HepG2 (cell line): Measurements from ENCODE around the gene DPEP1. TPM values are rescaled to one million over a fixed set of nuclear protein-coding genes. Genes with fewer than 3 reads are reported as not detected.

ENCODE experiments used
- AGO2 ChIP-seq: fragments of 200-400 bp; formaldehyde crosslinking; optimal IDR thresholded peaks from 2 replicates; pipeline ENCODE3; 2017; ENCODE audit warnings: mild to moderate bottlenecking, low read depth, low read length, moderate library complexity
- AKNA ChIP-seq: sonication (generic); formaldehyde crosslinking; IDR thresholded peaks from 2 replicates; pipeline ENCODE4 v1.4.0; 2020; ENCODE audit warnings: missing genetic modification reagents, borderline replicate concordance
- JDP2 ChIP-seq: sonication (generic); formaldehyde crosslinking; IDR thresholded peaks from 2 replicates; pipeline ENCODE4 v1.8.1; 2022; ENCODE audit warnings: missing genetic modification reagents, borderline replicate concordance
- KLF12 ChIP-seq: sonication (generic); formaldehyde crosslinking; IDR thresholded peaks from 2 replicates; pipeline ENCODE4 v1.4.0; 2020; ENCODE audit warnings: missing genetic modification reagents, borderline replicate concordance
- MYC ChIP-seq: sonication (generic); formaldehyde crosslinking; IDR thresholded peaks from 2 replicates; pipeline ENCODE4 v1.9.0; 2021; ENCODE audit warnings: missing genetic modification reagents, borderline replicate concordance
- PAXIP1 ChIP-seq: sonication (generic); formaldehyde crosslinking; conservative IDR thresholded peaks from 2 replicates; pipeline ENCODE4 v1.4.0; 2020; ENCODE audit warnings: mild to moderate bottlenecking, missing genetic modification reagents, moderate library complexity
- PHF5A ChIP-seq: IDR thresholded peaks from one replicate; pipeline ENCODE4 v1.6.1; 2018; ENCODE audit warnings: low read depth, missing genetic modification reagents; ENCODE audit not compliant: unreplicated experiment
- THAP11 ChIP-seq: IDR thresholded peaks from 2 replicates; pipeline ENCODE4 v1.6.1; 2016; ENCODE audit warnings: missing biosample characterization, missing genetic modification reagents
- ZBTB8A ChIP-seq: sonication (generic); formaldehyde crosslinking; IDR thresholded peaks from 2 replicates; pipeline ENCODE4 v1.4.0; 2020; ENCODE audit warnings: mild to moderate bottlenecking, low read depth, missing genetic modification reagents, borderline replicate concordance
- ZEB1 ChIP-seq: IDR thresholded peaks from 2 replicates; pipeline ENCODE4 v1.6.1; 2012; ENCODE audit warnings: mild to moderate bottlenecking, low read depth, inconsistent platforms; ENCODE audit not compliant: insufficient replicate concordance
- ZNF136 ChIP-seq: sonication (generic); formaldehyde crosslinking; IDR thresholded peaks from 2 replicates; pipeline ENCODE4 v1.8.1; 2022; ENCODE audit warnings: low read depth, mild to moderate bottlenecking, moderate library complexity, missing genetic modification reagents
- ZNF234 ChIP-seq: sonication (generic); formaldehyde crosslinking; conservative IDR thresholded peaks from 2 replicates; pipeline ENCODE4 v1.5.1; 2020; ENCODE audit warnings: mild to moderate bottlenecking, missing genetic modification reagents
- ZNF333 ChIP-seq: sonication (generic); formaldehyde crosslinking; IDR thresholded peaks from 2 replicates; pipeline ENCODE4 v1.4.0; 2020; ENCODE audit warnings: mild to moderate bottlenecking, missing genetic modification reagents, borderline replicate concordance
- ZNF367 ChIP-seq: sonication (generic); formaldehyde crosslinking; IDR thresholded peaks from 2 replicates; pipeline ENCODE4 v1.4.0; 2020; ENCODE audit warnings: missing genetic modification reagents, borderline replicate concordance
- ZNF562 ChIP-seq: sonication (generic); formaldehyde crosslinking; IDR thresholded peaks from 2 replicates; pipeline ENCODE4 v1.8.0; 2022; ENCODE audit warnings: missing genetic modification reagents, borderline replicate concordance
- ZNF644 ChIP-seq: IDR thresholded peaks from 2 replicates; pipeline ENCODE4 v1.6.1; 2016; ENCODE audit warnings: low read depth
- ZNF704 ChIP-seq: sonication (generic); formaldehyde crosslinking; IDR thresholded peaks from 2 replicates; pipeline ENCODE4 v1.8.1; 2023; ENCODE audit warnings: mild to moderate bottlenecking, inconsistent platforms, moderate library complexity, missing genetic modification reagents, borderline replicate concordance
- ZNF782 ChIP-seq: sonication (generic); formaldehyde crosslinking; IDR thresholded peaks from 2 replicates; pipeline ENCODE4 v1.4.0; 2020; ENCODE audit warnings: missing genetic modification reagents, mild to moderate bottlenecking, borderline replicate concordance
- polyA plus RNA-seq, 8 experiments: library from polyadenylated mRNA; depleted of rRNA in 3 of 8; stranded (reverse) in 7 of 8; unstranded in 1 of 8; fragments of >200 nt; fragmentation: Illumina TruSeq in 4 of 8; extraction: Trizol in 4 of 8; gene quantifications; 2 replicates each; pipeline versions ENCODE4 v1.2.1 to v1.2.3, GENCODE V29; 2011 to 2016; ENCODE audit warnings: low read depth in 4 of 8, missing spikeins in 1 of 8, mixed read lengths in 1 of 8; ENCODE audit not compliant: insufficient read depth in 1 of 8
- total RNA-seq, 5 experiments: library from RNA; depleted of rRNA; stranded (reverse); fragments of >200 nt; fragmentation: Illumina TruSeq; extraction: Trizol; gene quantifications; 2 replicates each; pipeline ENCODE4 v1.2.3, GENCODE V29; 2016; ENCODE audit warnings: low read depth in 1 of 5

The DPEP1 gene
- total and polyA plus RNA-seq, 2 of the 13 experiments (the other 11 are each of a cell fraction or from before 2014, with no cell fraction given) = 37.6 to 52.2 TPM

GRCh38 chr16:89624777-89625761, 11.6 kb downstream of the DPEP1 start (continued):
- TF ChIP-seq ZNF704 (no peak), JDP2 (CRISPR knock-in tag) (no peak), KLF12 (CRISPR knock-in tag) (0 out of 2 replicates have a peak, but pooled peaks have one; percentile 57), ZBTB8A (CRISPR knock-in tag) (no peak), ZNF782 (no peak), ZNF234 (CRISPR knock-in tag) (no peak), ZNF333 (CRISPR knock-in tag) (no peak), AKNA (no peak), ZNF136 (CRISPR knock-in tag) (no peak), ZEB1 (no peak), PHF5A (CRISPR knock-in tag) (no peak), MYC (CRISPR knock-in tag) (peak; percentile 38; the same call in 1 of the 2 replicates), THAP11 (no peak), AGO2 (no peak), ZNF367 (no peak), PAXIP1 (CRISPR knock-in tag) (peak; percentile 41; the same call in 1 of the 2 replicates), ZNF644 (CRISPR knock-in tag) (no peak), ZNF562 (CRISPR knock-in tag) (no peak)
